ENCODE measurements around the gene CSTF2T. TPM values are rescaled to one million over a fixed set of nuclear protein-coding genes. Genes with fewer than 3 reads are reported as not detected.

CSTF2T gene
- 36.2 and 36.5 TPM in 2 replicates for total RNA-seq

- Mint-ChIP-seq H3K4me1 (peaks cover 45% of the 10 kb centered on the region), H3K36me3 (ENCODE audit: low read depth) (peaks cover 43% of the 10 kb centered on the region), H3K9me3 (peaks cover 8% of the 10 kb centered on the region), H3K27ac (peak within 1 kb of the TSS; percentile 100), H3K4me3 (peak within 1 kb of the TSS; percentile 99), H3K27me3 (no peaks in the 10 kb centered on the region)
- peak; percentile 98 for DNase-seq
- intact Hi-C loops (cut with micrococcal nuclease), result loop anchor here (1.0 to 10.0 kb wide), 4 partner anchors 8 to 1075 kb away; partner anchors contain the start of gene SGMS1
These were observed at the start of gene CSTF2T for GRCh38 chr10:51699475-51700227. Gene CSTF2T, minus strand, starts transcription at chr10:51699595. Its CDS starts 46 bp downstream, at chr10:51699549.

GRCh38 chr10:51748959-51749358 is 49.6 kb upstream of the CSTF2T start:
- H3K9me3 Mint-ChIP-seq, result no peaks in the 10 kb centered on the region
- H3K27ac Mint-ChIP-seq, result no peak overlapping the region
- DNase-seq, result no peak
- intact Hi-C loops (cut with micrococcal nuclease), result no loop called here
- H3K36me3 Mint-ChIP-seq (ENCODE audit: low read depth), result no peaks in the 10 kb centered on the region
- no peak overlapping the region for H3K4me3 Mint-ChIP-seq
- H3K27me3 Mint-ChIP-seq, result peaks cover 1% of the 10 kb centered on the region
- H3K4me1 Mint-ChIP-seq, result no peaks in the 10 kb centered on the region

- intact Hi-C loops (cut with micrococcal nuclease), result no loop called here
- DNase-seq, result peak; percentile 41
- Mint-ChIP-seq H3K36me3 (ENCODE audit: low read depth) (no peaks in the 10 kb centered on the region), H3K4me1 (no peaks in the 10 kb centered on the region), H3K27me3 (peaks cover 5% of the 10 kb centered on the region), H3K4me3 (no peak overlapping the region), H3K9me3 (no peaks in the 10 kb centered on the region), H3K27ac (no peak overlapping the region)
These were observed 47.8 kb upstream of the CSTF2T start for GRCh38 chr10:51747216-51747615.

GRCh38 chr10:51745397-51745796 is 46.0 kb upstream of the CSTF2T start:
- no peaks in the 10 kb centered on the region for H3K4me1 Mint-ChIP-seq
- intact Hi-C loops (cut with micrococcal nuclease), result no loop called here
- H3K27ac Mint-ChIP-seq, result no peak overlapping the region
- no peaks in the 10 kb centered on the region for H3K36me3 Mint-ChIP-seq (ENCODE audit: low read depth)
- no peak for DNase-seq
- no peaks in the 10 kb centered on the region for H3K9me3 Mint-ChIP-seq
- H3K27me3 Mint-ChIP-seq, result peaks cover 8% of the 10 kb centered on the region
- H3K4me3 Mint-ChIP-seq, result no peak overlapping the region

- DNase-seq, result peak; percentile 28
- H3K27me3 Mint-ChIP-seq, result peaks cover 8% of the 10 kb centered on the region
- no peaks in the 10 kb centered on the region for H3K4me1 Mint-ChIP-seq
- intact Hi-C loops (cut with micrococcal nuclease), result no loop called here
- H3K27ac Mint-ChIP-seq, result no peak overlapping the region
- H3K9me3 Mint-ChIP-seq, result no peaks in the 10 kb centered on the region
- H3K4me3 Mint-ChIP-seq, result no peak overlapping the region
- H3K36me3 Mint-ChIP-seq (ENCODE audit: low read depth), result no peaks in the 10 kb centered on the region
These were observed 45.0 kb upstream of the CSTF2T start for GRCh38 chr10:51744235-51745000.

- Mint-ChIP-seq H3K36me3 (ENCODE audit: low read depth) (no peaks in the 10 kb centered on the region), H3K27ac (no peak overlapping the region), H3K4me1 (no peaks in the 10 kb centered on the region), H3K27me3 (peaks cover 8% of the 10 kb centered on the region), H3K4me3 (no peak overlapping the region), H3K9me3 (no peaks in the 10 kb centered on the region)
- DNase-seq, result peak; percentile 26
- intact Hi-C loops (cut with micrococcal nuclease), result no loop called here
These were observed 43.8 kb upstream of the CSTF2T start for GRCh38 chr10:51743146-51743545.

- intact Hi-C loops (cut with micrococcal nuclease), result no loop called here
- peaks cover 4% of the 10 kb centered on the region for H3K27me3 Mint-ChIP-seq
These were observed 33.7 kb upstream of the CSTF2T start for GRCh38 chr10:51733057-51733456.

GRCh38 chr10:51729822-51730555 is 30.6 kb upstream of the CSTF2T start:
- no peaks in the 10 kb centered on the region for H3K4me1 Mint-ChIP-seq
- H3K9me3 Mint-ChIP-seq, result no peaks in the 10 kb centered on the region

More at GRCh38 chr10:51733057-51733456, 33.7 kb upstream of the CSTF2T start:
- no peak overlapping the region for H3K4me3 Mint-ChIP-seq
- no peak overlapping the region for H3K27ac Mint-ChIP-seq
- DNase-seq, result no peak
- no peaks in the 10 kb centered on the region for H3K4me1 Mint-ChIP-seq
- H3K36me3 Mint-ChIP-seq (ENCODE audit: low read depth), result no peaks in the 10 kb centered on the region
- no peaks in the 10 kb centered on the region for H3K9me3 Mint-ChIP-seq

GRCh38 chr10:51724038-51724437 is 24.6 kb upstream of the CSTF2T start:
- no peak overlapping the region for H3K27ac Mint-ChIP-seq
- no peaks in the 10 kb centered on the region for H3K36me3 Mint-ChIP-seq (ENCODE audit: low read depth)
- H3K4me1 Mint-ChIP-seq, result peaks cover under 1% of the 10 kb centered on the region
- DNase-seq, result no peak
- no peak overlapping the region for H3K4me3 Mint-ChIP-seq
- peaks cover 2% of the 10 kb centered on the region for H3K27me3 Mint-ChIP-seq
- intact Hi-C loops (cut with micrococcal nuclease), result no loop called here
- peaks cover 4% of the 10 kb centered on the region for H3K9me3 Mint-ChIP-seq

More at GRCh38 chr10:51729822-51730555, 30.6 kb upstream of the CSTF2T start:
- no peak overlapping the region for H3K27ac Mint-ChIP-seq
- no peaks in the 10 kb centered on the region for H3K36me3 Mint-ChIP-seq (ENCODE audit: low read depth)
- H3K27me3 Mint-ChIP-seq, result peaks cover 4% of the 10 kb centered on the region
- no peak overlapping the region for H3K4me3 Mint-ChIP-seq
- no peak for DNase-seq
- intact Hi-C loops (cut with micrococcal nuclease), result no loop called here

- Mint-ChIP-seq H3K27me3 (no peaks in the 10 kb centered on the region), H3K9me3 (peaks cover 4% of the 10 kb centered on the region), H3K4me1 (peaks cover 5% of the 10 kb centered on the region), H3K36me3 (ENCODE audit: low read depth) (no peaks in the 10 kb centered on the region), H3K4me3 (no peak overlapping the region), H3K27ac (no peak overlapping the region)
- DNase-seq, result no peak
- intact Hi-C loops (cut with micrococcal nuclease), result no loop called here
These were observed 19.5 kb upstream of the CSTF2T start for GRCh38 chr10:51718804-51719291.

GRCh38 chr10:51716981-51717380 is 17.6 kb upstream of the CSTF2T start:
- intact Hi-C loops (cut with micrococcal nuclease), result no loop called here
- H3K36me3 Mint-ChIP-seq (ENCODE audit: low read depth), result no peaks in the 10 kb centered on the region
- no peak for DNase-seq
- no peak overlapping the region for H3K4me3 Mint-ChIP-seq
- peaks cover 7% of the 10 kb centered on the region for H3K4me1 Mint-ChIP-seq
- H3K27me3 Mint-ChIP-seq, result no peaks in the 10 kb centered on the region
- no peaks in the 10 kb centered on the region for H3K9me3 Mint-ChIP-seq
- H3K27ac Mint-ChIP-seq, result no peak overlapping the region

GRCh38 chr10:51711519-51711891 is 12.1 kb upstream of the CSTF2T start:
- H3K9me3 Mint-ChIP-seq, result peaks cover 6% of the 10 kb centered on the region
- H3K4me1 Mint-ChIP-seq, result peaks cover 40% of the 10 kb centered on the region
- no peak overlapping the region for H3K4me3 Mint-ChIP-seq
- no peak for DNase-seq
- H3K27ac Mint-ChIP-seq, result peak overlapping the region; percentile 56
- no peaks in the 10 kb centered on the region for H3K27me3 Mint-ChIP-seq
- no peaks in the 10 kb centered on the region for H3K36me3 Mint-ChIP-seq (ENCODE audit: low read depth)
- intact Hi-C loops (cut with micrococcal nuclease), result no loop called here

GRCh38 chr10:51709324-51709972 is 10.1 kb upstream of the CSTF2T start:
- intact Hi-C loops (cut with micrococcal nuclease), result no loop called here
- H3K36me3 Mint-ChIP-seq (ENCODE audit: low read depth), result no peaks in the 10 kb centered on the region

More at GRCh38 chr10:51709324-51709972, 10.1 kb upstream of the CSTF2T start:
- DNase-seq, result no peak
- H3K4me1 Mint-ChIP-seq, result peaks cover 46% of the 10 kb centered on the region
- H3K27ac Mint-ChIP-seq, result no peak overlapping the region
- no peaks in the 10 kb centered on the region for H3K27me3 Mint-ChIP-seq
- peaks cover 8% of the 10 kb centered on the region for H3K9me3 Mint-ChIP-seq
- no peak overlapping the region for H3K4me3 Mint-ChIP-seq
